Caco-2 (cell line): ENCODE results near the gene IKZF4. TPM values are rescaled to one million over a fixed set of nuclear protein-coding genes. Genes with fewer than 3 reads are reported as not detected.
A peak's percentile ranks its signal among the peaks of the same experiment; 100 is the strongest.

ENCODE experiments used
- BruUV-seq: library from RNA; stranded (reverse); fragments of 400-500 nt; replicated peaks from 2 replicates; lab custom pipeline; 2021; lab: Mats Ljungman, UMichigan
- CTCF ChIA-PET: fragments of 300-600 bp; sonication (Branson Sonifier 250); formaldehyde crosslinking; loops from one replicate; lab custom pipeline; 2022; ENCODE audit warnings: antibody characterized with exemption; lab: Charles Lee
- POLR2A ChIA-PET: fragments of 300-600 bp; sonication (Branson Sonifier 250); formaldehyde crosslinking; loops from one replicate; lab custom pipeline; 2022; ENCODE audit warnings: antibody characterized with exemption; lab: Charles Lee
- DNase-seq, 2 experiments: peaks; one replicate each; pipeline versions ENCODE4 v3.0.0 to v3.0.0-alpha.2; 2020 to 2022
- H3K27me3 ChIP-seq: replicated peaks from 2 replicates; pipeline ENCODE4 v1.6.0; 2011; ENCODE audit warnings: low read length; ENCODE audit not compliant: control insufficient read depth, insufficient read depth
- H3K36me3 ChIP-seq: 2 replicates; pipeline ENCODE4 v1.5.1; 2011; ENCODE audit warnings: low read length; ENCODE audit not compliant: control insufficient read depth, insufficient read depth
- H3K4me1 ChIP-seq: fragments of 250-450 bp; sonication (Bioruptor Pico); 2 replicates; pipeline ENCODE4 v1.5.1; 2020; ENCODE audit warnings: mild to moderate bottlenecking
- H3K4me3 ChIP-seq: 2 replicates; pipeline ENCODE4 v1.5.1; 2011; ENCODE audit warnings: low read depth, mild to moderate bottlenecking, control low read depth, low read length
- H3K9me3 ChIP-seq: fragments of 250-450 bp; sonication (Bioruptor Pico); 2 replicates; pipeline ENCODE4 v1.5.1; 2020; ENCODE audit warnings: mild to moderate bottlenecking, moderate library complexity
- H3K27ac Mint-ChIP-seq: one replicate; pipeline ENCODE4 v1.8.0; 2022; ENCODE audit warnings: mixed read lengths; ENCODE audit not compliant: unreplicated experiment
- H3K27me3 Mint-ChIP-seq: one replicate; pipeline ENCODE4 v1.8.0; 2022; ENCODE audit warnings: mixed read lengths; ENCODE audit not compliant: insufficient read depth, unreplicated experiment
- H3K36me3 Mint-ChIP-seq: one replicate; pipeline ENCODE4 v1.8.0; 2022; ENCODE audit warnings: mild to moderate bottlenecking, mixed read lengths; ENCODE audit not compliant: insufficient read depth, unreplicated experiment
- H3K4me1 Mint-ChIP-seq: one replicate; pipeline ENCODE4 v1.8.0; 2022; ENCODE audit warnings: low read depth, mixed read lengths; ENCODE audit not compliant: unreplicated experiment
- H3K4me3 Mint-ChIP-seq: one replicate; pipeline ENCODE4 v1.8.0; 2022; ENCODE audit warnings: mild to moderate bottlenecking, moderate library complexity, mixed read lengths; ENCODE audit not compliant: unreplicated experiment
- H3K9me3 Mint-ChIP-seq: one replicate; pipeline ENCODE4 v1.8.0; 2022; ENCODE audit warnings: mixed read lengths; ENCODE audit not compliant: unreplicated experiment
- intact Hi-C: fragments of 100-400 bp; cut with micrococcal nuclease; formaldehyde crosslinking; loops from one replicate; pipeline ENCODE4 v1.10.0; 2022; ENCODE audit not compliant: unreplicated experiment
- total RNA-seq: library from RNA; stranded (reverse); gene quantifications from 2 replicates; pipeline ENCODE4 v1.2.3, GENCODE V29; 2022
- TF ChIP-seq, protein P1 (sequence below), 2 experiments: fragments of 200-600 bp in 1 of 2; IDR thresholded peaks; 1 replicate in 1 of 2; 2 replicates in 1 of 2; pipeline versions ENCODE4 v1.5.1 to v1.8.0; 2011 to 2022; ENCODE audit warnings: antibody characterized with exemption in 1 of 2, control low read depth in 1 of 2, inconsistent platforms in 1 of 2, low read depth in 1 of 2, low read length in 1 of 2, mild to moderate bottlenecking in 1 of 2, moderate library complexity in 1 of 2; ENCODE audit not compliant: insufficient read depth in 1 of 2, severe bottlenecking in 1 of 2, unreplicated experiment in 1 of 2

Gene IKZF4
- total RNA-seq, 1 experiment from 2014 or later = 15.7 TPM

DNA sequence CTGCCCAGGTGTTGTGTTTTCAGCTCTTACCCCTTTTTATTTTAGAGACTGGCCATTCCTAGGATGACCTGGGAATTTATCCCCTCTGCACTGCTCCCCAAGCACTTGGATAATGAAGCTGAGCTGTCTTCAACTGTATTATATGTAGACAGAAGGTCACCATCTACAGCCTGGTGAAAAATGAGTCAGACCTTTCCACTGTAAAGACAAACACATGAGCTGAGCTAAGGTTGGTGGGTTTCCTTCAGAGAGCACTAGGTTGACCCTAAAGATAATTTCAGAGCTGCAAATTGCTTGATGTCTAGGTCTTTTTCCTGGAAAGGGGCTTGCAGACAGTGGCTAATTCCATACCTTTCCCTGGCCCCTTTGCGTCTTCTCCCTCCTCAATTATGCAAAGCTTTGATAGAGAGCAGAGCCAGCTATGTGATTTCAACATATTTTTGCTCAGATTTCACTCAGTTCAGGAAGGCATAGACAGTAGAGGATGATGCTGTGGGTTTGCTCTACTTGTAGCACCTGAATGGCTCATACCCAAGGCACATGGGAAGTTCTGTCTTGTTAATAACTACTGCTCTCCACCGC lies 9.2 kb upstream of the IKZF4 start:
- peaks cover 1% of the 10 kb centered on the region; the same call in 1 of the 2 replicates for H3K36me3 ChIP-seq
- ChIA-PET CTCF (interaction anchor here (1.1 kb wide), 2 partner anchors 14 to 18 kb away, joined by 5 to 6 read pairs; partner anchors contain the start of gene SUOX), POLR2A (interaction anchor here (0.9 to 1.1 kb wide), 2 partner anchors 15 to 37 kb away, joined by 3 to 7 read pairs; partner anchors contain the start of genes RAB5B and SUOX)
- DNase-seq = no peak
- intact Hi-C loops = no loop called here
- TF ChIP-seq, protein P1, sequence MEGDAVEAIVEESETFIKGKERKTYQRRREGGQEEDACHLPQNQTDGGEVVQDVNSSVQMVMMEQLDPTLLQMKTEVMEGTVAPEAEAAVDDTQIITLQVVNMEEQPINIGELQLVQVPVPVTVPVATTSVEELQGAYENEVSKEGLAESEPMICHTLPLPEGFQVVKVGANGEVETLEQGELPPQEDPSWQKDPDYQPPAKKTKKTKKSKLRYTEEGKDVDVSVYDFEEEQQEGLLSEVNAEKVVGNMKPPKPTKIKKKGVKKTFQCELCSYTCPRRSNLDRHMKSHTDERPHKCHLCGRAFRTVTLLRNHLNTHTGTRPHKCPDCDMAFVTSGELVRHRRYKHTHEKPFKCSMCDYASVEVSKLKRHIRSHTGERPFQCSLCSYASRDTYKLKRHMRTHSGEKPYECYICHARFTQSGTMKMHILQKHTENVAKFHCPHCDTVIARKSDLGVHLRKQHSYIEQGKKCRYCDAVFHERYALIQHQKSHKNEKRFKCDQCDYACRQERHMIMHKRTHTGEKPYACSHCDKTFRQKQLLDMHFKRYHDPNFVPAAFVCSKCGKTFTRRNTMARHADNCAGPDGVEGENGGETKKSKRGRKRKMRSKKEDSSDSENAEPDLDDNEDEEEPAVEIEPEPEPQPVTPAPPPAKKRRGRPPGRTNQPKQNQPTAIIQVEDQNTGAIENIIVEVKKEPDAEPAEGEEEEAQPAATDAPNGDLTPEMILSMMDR (IDR thresholded peaks at IDR 0.05; ENCODE audit: insufficient read depth in 1 of 2, low read depth in 1 of 2, low read length in 1 of 2, severe bottlenecking in 1 of 2, unreplicated experiment in 1 of 2) = no peak
- Mint-ChIP-seq H3K4me1 (peaks cover 63% of the 10 kb centered on the region), H3K27me3 (no peaks in the 10 kb centered on the region), H3K4me3 (no peak overlapping the region), H3K9me3 (no peaks in the 10 kb centered on the region), H3K36me3 (peaks cover 42% of the 10 kb centered on the region), H3K27ac (peak overlapping the region; percentile 78)
- no peak overlapping the region for H3K4me3 ChIP-seq
- BruUV-seq = no TSS peak
- peaks cover 79% of the 10 kb centered on the region for H3K4me1 ChIP-seq
- no peaks in the 10 kb centered on the region for H3K9me3 ChIP-seq
- H3K27me3 ChIP-seq = no peaks in the 10 kb centered on the region

DNA sequence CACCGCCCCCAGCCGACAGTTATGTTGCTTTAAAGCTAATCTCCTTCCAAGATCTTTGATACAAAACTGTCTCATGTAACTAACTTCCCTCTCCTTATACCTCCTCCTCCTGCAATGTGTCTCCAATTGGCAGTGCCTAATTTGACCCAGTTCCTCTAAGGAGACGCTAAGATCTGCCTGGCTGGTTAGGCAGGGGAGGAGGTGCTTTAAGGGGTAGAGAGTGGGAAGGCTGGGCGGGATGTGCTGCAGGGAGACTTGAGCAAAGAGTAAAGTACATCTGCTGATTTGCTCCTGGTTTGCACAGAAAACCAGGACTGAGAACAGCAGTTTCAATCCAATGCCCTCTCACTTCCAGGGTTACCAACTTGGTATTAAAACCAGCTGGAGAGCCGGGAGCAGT lies 7.4 kb upstream of the IKZF4 start:
- DNase-seq = no peak
- Histone ChIP-seq H3K27me3 (no peaks in the 10 kb centered on the region), H3K9me3 (no peaks in the 10 kb centered on the region), H3K4me1 (peaks cover 74% of the 10 kb centered on the region), H3K36me3 (peaks cover 1% of the 10 kb centered on the region; the same call in 1 of the 2 replicates), H3K4me3 (no peak overlapping the region)
- H3K27me3 Mint-ChIP-seq = no peaks in the 10 kb centered on the region
- peak overlapping the region; percentile 36 for H3K27ac Mint-ChIP-seq
- peaks cover 33% of the 10 kb centered on the region for H3K36me3 Mint-ChIP-seq
- no peaks in the 10 kb centered on the region for H3K9me3 Mint-ChIP-seq
- H3K4me3 Mint-ChIP-seq = no peak overlapping the region
- BruUV-seq = no TSS peak
- ChIA-PET POLR2A (interaction anchor here (1.1 kb wide), 1 partner anchor 82 kb away, joined by 3 read pairs; no protein-coding TSS in a partner anchor), CTCF (interaction anchor here (0.6 to 2.7 kb wide), 3 partner anchors 16 to 560 kb away, joined by 3 to 11 read pairs (median 5); no protein-coding TSS in a partner anchor)
- intact Hi-C loops = no loop called here
- H3K4me1 Mint-ChIP-seq = peaks cover 50% of the 10 kb centered on the region
- TF ChIP-seq, protein P1 (IDR thresholded peaks at IDR 0.05; ENCODE audit: insufficient read depth in 1 of 2, low read depth in 1 of 2, low read length in 1 of 2, severe bottlenecking in 1 of 2, unreplicated experiment in 1 of 2) = no peak

DNA sequence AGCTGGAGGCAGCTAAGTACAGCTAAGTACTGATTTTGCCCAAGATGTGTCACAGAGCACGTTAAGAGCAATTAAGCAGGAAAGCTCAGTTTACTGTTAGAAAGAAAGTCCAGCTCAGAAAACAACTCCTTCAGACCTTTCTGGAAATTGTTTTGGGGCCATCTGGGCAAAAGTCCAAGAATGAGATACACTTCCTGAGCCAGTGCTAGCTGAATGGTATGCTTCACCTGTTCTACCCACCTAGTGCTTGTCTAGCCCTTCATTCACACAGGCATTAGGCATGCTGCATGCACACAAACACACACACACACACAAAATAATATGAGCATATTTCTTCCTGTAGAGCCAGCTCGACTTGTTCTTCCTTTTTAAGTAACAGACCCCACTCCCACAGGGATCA lies 6.6 kb upstream of the IKZF4 start:
- H3K9me3 ChIP-seq = no peaks in the 10 kb centered on the region
- DNase-seq = no peak
- peaks cover 28% of the 10 kb centered on the region for H3K36me3 Mint-ChIP-seq
- H3K9me3 Mint-ChIP-seq = no peaks in the 10 kb centered on the region
- H3K4me3 ChIP-seq = no peak overlapping the region
- intact Hi-C loops = no loop called here
- ChIA-PET CTCF (interaction anchor here (0.9 to 2.7 kb wide), 3 partner anchors 15 to 33 kb away, joined by 3 to 11 read pairs (median 5); no protein-coding TSS in a partner anchor), POLR2A (interaction anchor here (1.1 kb wide), 1 partner anchor 83 kb away, joined by 3 read pairs; no protein-coding TSS in a partner anchor)
- no peaks in the 10 kb centered on the region for H3K27me3 Mint-ChIP-seq
- peaks cover 1% of the 10 kb centered on the region for H3K36me3 ChIP-seq
- H3K27ac Mint-ChIP-seq = peak overlapping the region; percentile 80
- H3K4me1 Mint-ChIP-seq = peaks cover 44% of the 10 kb centered on the region
- no TSS peak for BruUV-seq
- H3K27me3 ChIP-seq = no peaks in the 10 kb centered on the region
- TF ChIP-seq, protein P1 (IDR thresholded peaks at IDR 0.05; ENCODE audit: insufficient read depth in 1 of 2, low read depth in 1 of 2, low read length in 1 of 2, severe bottlenecking in 1 of 2, unreplicated experiment in 1 of 2) = no peak
- H3K4me1 ChIP-seq = peaks cover 67% of the 10 kb centered on the region
- H3K4me3 Mint-ChIP-seq = no peak overlapping the region
